Progenitor cell of endocrine pancreas (in vitro differentiated cells): ENCODE results near the gene MYO10. TPM values are rescaled to one million over a fixed set of nuclear protein-coding genes. Genes with fewer than 3 reads are reported as not detected.

ENCODE experiments used
- DNase-seq: peaks from one replicate; pipeline ENCODE4 v3.0.0; 2021; ENCODE audit warnings: low spot score; ENCODE audit not compliant: unreplicated experiment
- H3K27ac Mint-ChIP-seq: 2 replicates; pipeline ENCODE4 v1.8.0; 2021; ENCODE audit warnings: mild to moderate bottlenecking, moderate library complexity, mixed read lengths
- H3K27me3 Mint-ChIP-seq: 2 replicates; pipeline ENCODE4 v1.8.0; 2021; ENCODE audit warnings: mixed read lengths
- H3K36me3 Mint-ChIP-seq: 2 replicates; pipeline ENCODE4 v1.8.0; 2022; ENCODE audit warnings: mixed read lengths; ENCODE audit not compliant: insufficient read depth
- H3K4me1 Mint-ChIP-seq: 2 replicates; pipeline ENCODE4 v1.8.0; 2021; ENCODE audit warnings: low read depth, mixed read lengths
- H3K4me3 Mint-ChIP-seq: 2 replicates; pipeline ENCODE4 v1.8.0; 2021; ENCODE audit warnings: low read depth, mild to moderate bottlenecking, moderate library complexity, mixed read lengths
- H3K9me3 Mint-ChIP-seq: 2 replicates; pipeline ENCODE4 v1.8.0; 2021; ENCODE audit warnings: low read depth, mixed read lengths
- total RNA-seq: library from RNA; stranded (reverse); gene quantifications from 2 replicates; pipeline ENCODE4 v1.2.1, GENCODE V29; 2021
- TF ChIP-seq, protein P1 (sequence below): fragments of 200-600 bp; sonication (generic); IDR thresholded peaks from one replicate; pipeline ENCODE4 v1.5.0; 2021; ENCODE audit warnings: antibody characterized with exemption, mild to moderate bottlenecking; ENCODE audit not compliant: unreplicated experiment

The MYO10 gene
- total RNA-seq, 1 donor from 2014 or later = 88.0 TPM

DNA sequence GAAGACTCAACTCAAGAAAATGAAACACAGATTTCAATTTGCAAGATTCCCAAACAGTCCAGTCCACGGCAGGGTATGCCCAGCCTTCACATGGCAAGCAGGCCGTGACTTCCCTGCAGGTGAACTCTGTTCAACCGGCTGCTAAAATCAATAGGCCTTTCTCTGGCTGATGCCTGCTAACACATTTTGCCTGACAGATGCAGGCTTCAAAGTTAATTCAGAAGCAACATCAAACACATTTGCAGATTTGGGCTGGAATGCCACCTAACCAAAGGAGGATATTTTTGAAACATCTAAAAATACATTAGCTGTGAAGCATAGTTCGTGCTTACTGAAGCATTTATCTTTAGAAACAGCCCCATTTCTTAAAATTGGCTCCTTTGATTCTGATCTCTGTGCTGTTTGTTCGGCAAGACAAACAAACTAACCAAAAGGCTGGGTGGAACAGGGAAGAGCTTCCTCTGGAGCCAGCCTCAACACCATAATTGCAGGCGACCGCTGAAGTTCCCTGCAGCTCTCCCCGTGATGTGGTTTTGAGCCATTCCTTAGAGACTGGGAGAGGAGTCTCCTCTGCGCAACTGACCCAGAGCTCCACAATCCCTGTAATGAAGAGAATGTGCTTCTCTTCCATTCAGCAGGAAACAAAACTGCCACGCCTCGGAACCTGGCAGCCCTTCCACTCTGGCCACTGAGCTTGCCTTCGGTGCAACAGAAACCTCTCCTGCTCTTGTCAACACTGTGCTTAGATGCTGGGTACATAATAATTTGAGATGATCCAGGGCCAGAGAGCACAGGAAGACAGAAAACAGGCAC lies 126.5 kb downstream of the MYO10 start:
- H3K4me3 Mint-ChIP-seq = no peak overlapping the region
- peaks cover 26% of the 10 kb centered on the region for H3K4me1 Mint-ChIP-seq
- H3K27me3 Mint-ChIP-seq = no peaks in the 10 kb centered on the region
- no peaks in the 10 kb centered on the region for H3K9me3 Mint-ChIP-seq
- peak overlapping the region; percentile 63 for H3K27ac Mint-ChIP-seq
- no peak for DNase-seq
- TF ChIP-seq, protein P1, sequence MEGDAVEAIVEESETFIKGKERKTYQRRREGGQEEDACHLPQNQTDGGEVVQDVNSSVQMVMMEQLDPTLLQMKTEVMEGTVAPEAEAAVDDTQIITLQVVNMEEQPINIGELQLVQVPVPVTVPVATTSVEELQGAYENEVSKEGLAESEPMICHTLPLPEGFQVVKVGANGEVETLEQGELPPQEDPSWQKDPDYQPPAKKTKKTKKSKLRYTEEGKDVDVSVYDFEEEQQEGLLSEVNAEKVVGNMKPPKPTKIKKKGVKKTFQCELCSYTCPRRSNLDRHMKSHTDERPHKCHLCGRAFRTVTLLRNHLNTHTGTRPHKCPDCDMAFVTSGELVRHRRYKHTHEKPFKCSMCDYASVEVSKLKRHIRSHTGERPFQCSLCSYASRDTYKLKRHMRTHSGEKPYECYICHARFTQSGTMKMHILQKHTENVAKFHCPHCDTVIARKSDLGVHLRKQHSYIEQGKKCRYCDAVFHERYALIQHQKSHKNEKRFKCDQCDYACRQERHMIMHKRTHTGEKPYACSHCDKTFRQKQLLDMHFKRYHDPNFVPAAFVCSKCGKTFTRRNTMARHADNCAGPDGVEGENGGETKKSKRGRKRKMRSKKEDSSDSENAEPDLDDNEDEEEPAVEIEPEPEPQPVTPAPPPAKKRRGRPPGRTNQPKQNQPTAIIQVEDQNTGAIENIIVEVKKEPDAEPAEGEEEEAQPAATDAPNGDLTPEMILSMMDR = no peak
- peaks cover 3% of the 10 kb centered on the region for H3K36me3 Mint-ChIP-seq

DNA sequence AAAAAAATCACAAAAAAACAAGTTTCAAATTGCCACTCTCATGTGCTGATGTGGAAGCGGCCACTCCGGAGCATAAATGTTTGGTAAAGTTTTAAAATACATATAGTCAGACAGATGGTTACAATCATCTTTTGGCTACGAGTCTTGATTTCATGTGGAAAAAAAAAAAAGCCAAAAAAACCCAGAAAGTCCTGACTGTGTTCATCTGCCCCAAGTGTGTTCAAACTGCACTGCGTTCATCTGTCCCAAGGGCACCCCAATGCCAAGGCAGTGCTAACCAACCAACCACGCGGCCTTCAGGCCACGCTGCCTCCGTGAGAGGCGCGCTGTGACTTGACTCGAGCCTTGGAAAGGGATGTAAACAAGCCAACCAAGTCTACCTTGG lies 127.1 kb downstream of the MYO10 start:
- TF ChIP-seq, protein P1 = no peak
- no peak overlapping the region for H3K4me3 Mint-ChIP-seq
- H3K27me3 Mint-ChIP-seq = no peaks in the 10 kb centered on the region
- H3K9me3 Mint-ChIP-seq = no peaks in the 10 kb centered on the region
- peak overlapping the region; percentile 63 for H3K27ac Mint-ChIP-seq
- peaks cover 28% of the 10 kb centered on the region for H3K4me1 Mint-ChIP-seq
- peaks cover 1% of the 10 kb centered on the region for H3K36me3 Mint-ChIP-seq
- no peak for DNase-seq

DNA sequence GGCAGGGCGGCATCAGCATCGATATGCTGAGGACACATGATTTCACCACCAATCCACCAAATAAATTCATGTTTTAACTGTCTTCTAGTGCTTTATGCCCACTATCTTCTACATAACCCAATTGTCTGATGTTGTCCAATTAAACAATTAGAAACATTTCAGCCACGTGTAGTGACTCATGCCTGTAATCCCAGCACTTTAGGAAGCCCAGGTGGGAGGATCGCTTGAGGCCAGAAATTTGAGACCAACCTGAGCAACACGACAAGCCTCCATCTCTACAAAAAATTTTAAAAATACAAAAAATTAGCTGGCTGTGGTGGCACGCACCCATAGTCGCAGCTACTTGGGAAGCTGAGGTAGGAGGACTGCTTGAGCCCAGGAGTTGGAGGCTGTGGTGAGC lies 128.1 kb downstream of the MYO10 start:
- Mint-ChIP-seq H3K27ac (peak overlapping the region; percentile 30), H3K9me3 (no peaks in the 10 kb centered on the region), H3K4me1 (peaks cover 29% of the 10 kb centered on the region), H3K4me3 (no peak overlapping the region), H3K27me3 (no peaks in the 10 kb centered on the region), H3K36me3 (no peaks in the 10 kb centered on the region)
- TF ChIP-seq, protein P1 = no peak
- no peak for DNase-seq

DNA sequence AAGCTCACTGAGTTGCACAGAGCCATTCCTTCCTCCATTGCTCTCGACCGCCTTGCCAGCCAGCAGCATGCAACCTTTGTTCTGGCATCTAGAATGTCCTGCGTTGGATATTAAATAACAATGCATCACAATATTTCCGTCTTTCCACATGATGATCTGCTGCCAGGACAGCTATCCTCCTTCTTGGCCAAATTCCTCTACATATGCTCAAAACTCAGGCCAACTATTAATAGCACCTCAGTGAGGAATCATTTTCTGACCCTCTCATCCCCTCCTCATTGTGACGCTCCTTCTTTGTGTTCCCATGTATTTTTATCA lies 128.6 kb downstream of the MYO10 start:
- H3K27me3 Mint-ChIP-seq = no peaks in the 10 kb centered on the region
- peaks cover 24% of the 10 kb centered on the region for H3K4me1 Mint-ChIP-seq
- H3K27ac Mint-ChIP-seq = no peak overlapping the region
- H3K4me3 Mint-ChIP-seq = no peak overlapping the region
- TF ChIP-seq, protein P1 = no peak
- no peaks in the 10 kb centered on the region for H3K36me3 Mint-ChIP-seq
- DNase-seq = no peak
- H3K9me3 Mint-ChIP-seq = no peaks in the 10 kb centered on the region

DNA sequence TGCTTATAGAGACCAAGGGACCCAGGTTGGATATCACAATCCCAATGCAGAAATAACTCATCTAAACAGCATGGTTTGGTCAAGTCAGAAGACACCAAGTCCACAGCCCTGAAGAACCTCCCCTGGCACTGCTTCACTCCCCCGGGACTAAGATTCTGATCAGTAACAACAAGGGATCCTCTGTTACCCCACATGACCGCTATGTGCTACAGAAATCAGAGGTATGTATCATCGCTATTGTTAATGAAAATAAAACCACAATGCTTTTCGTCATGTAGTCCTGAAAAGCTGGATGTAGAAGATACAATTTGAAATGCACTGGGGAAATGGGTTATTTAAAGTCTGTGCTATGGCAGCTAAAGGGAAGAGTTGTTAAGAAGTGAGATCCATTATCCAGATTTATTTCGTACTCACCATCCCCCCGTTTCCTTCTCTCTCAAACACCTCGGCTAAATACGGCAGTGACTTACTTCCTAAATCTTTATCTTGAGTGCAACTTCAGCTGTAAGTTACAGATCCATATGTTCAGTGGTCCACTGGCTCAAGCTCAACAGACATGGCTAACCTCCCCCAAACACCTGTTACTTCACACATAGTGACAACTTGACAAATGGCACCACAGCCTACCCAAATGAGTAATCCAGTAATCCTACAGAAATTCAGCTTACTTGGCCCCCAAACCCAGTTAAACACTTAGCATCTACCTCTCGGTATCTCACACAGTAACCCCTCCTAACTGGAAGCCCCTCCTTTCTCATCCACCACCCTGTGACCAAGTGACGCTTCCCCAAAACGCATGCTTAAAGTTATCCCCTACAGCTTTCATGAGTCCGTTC lies 129.2 kb downstream of the MYO10 start:
- Mint-ChIP-seq H3K9me3 (no peaks in the 10 kb centered on the region), H3K36me3 (peaks cover under 1% of the 10 kb centered on the region), H3K4me3 (no peak overlapping the region)

More for the DNA sequence above, 129.2 kb downstream of the MYO10 start:
- TF ChIP-seq, protein P1 = no peak
- DNase-seq = no peak
- Mint-ChIP-seq H3K27me3 (no peaks in the 10 kb centered on the region), H3K27ac (peak overlapping the region; percentile 6), H3K4me1 (peaks cover 23% of the 10 kb centered on the region)
